Measurements from ENCODE around the gene FARP1.

FARP1 gene

DNA sequence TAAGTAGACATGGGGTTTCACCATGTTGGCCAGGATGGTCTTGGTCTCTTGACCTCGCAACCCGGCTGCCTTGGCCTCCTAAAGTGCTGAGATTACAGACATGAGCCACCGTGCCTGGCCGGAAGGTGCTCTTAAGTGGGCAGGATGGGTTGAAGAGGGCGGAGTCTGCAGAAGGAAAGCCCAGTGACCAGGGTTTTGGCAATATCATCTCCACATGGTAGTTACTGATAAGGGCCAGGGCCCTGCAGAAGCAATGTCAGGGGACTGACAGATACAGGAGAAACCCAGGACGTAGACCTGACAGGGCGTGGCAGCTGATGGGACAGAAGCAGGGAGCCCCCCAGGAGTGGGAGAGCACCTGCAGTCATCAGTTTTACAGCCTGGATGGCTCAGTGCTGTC lies 79.9 kb downstream of the FARP1 start:
- no peaks in the 10 kb centered on the region for H3K27me3 ChIP-seq (ENCODE audit: insufficient read depth, low read length)
- H2BK12ac ChIP-seq (ENCODE audit: low read length) = no peak overlapping the region
- H2AK5ac ChIP-seq (ENCODE audit: low read length) = no peak overlapping the region
- H2BK5ac ChIP-seq (ENCODE audit: low read depth, low read length, poor library complexity) = no peak overlapping the region
- no peak overlapping the region for H3K4me2 ChIP-seq (ENCODE audit: low read length)
- no CpG with 5 or more reads among the region's 7 CpGs for WGBS (ENCODE audit: extremely low coverage, insufficient coverage, insufficient read length)
- peaks cover 1 to 6% of the 10 kb centered on the region in 2 experiments for H3K4me1 ChIP-seq (ENCODE audit: control insufficient read depth in 1 of 2, insufficient read depth in 2 of 2, low read length in 2 of 2)
- H4K91ac ChIP-seq (ENCODE audit: low read depth, low read length) = no peak overlapping the region
- H3K14ac ChIP-seq (ENCODE audit: low read length) = no peak overlapping the region
- H3K36me3 ChIP-seq (ENCODE audit: control insufficient read depth in 1 of 2, insufficient read depth in 2 of 2, low read length in 2 of 2) = peaks cover 2% of the 10 kb centered on the region in 2 experiments
- no peak overlapping the region for H3K4me3 ChIP-seq (ENCODE audit: low read depth, low read length)
- H4K8ac ChIP-seq (ENCODE audit: low read depth, low read length) = no peak overlapping the region
- no peak overlapping the region for H2BK120ac ChIP-seq (ENCODE audit: insufficient read depth, low read length, poor library complexity)
- H2AFZ ChIP-seq (ENCODE audit: insufficient read depth, low read length, poor library complexity) = no peak overlapping the region
- H3K9ac ChIP-seq (ENCODE audit: low read length) = no peak overlapping the region
- no peaks in the 10 kb centered on the region for H3K9me3 ChIP-seq (ENCODE audit: insufficient read depth, low read depth, low read length)
- H3K18ac ChIP-seq (ENCODE audit: low read length) = peak overlapping the region; percentile 17
- no peak for DNase-seq
- no peaks in the 10 kb centered on the region for H3K79me2 ChIP-seq (ENCODE audit: control insufficient read depth, insufficient read depth, low read length, poor library complexity)
- no peak overlapping the region for H3K27ac ChIP-seq (ENCODE audit: low read depth, low read length)
- peaks cover 2% of the 10 kb centered on the region for H3K79me1 ChIP-seq (ENCODE audit: low read length)
- no peak overlapping the region for H4K12ac ChIP-seq (ENCODE audit: low read depth, low read length)
- no peak overlapping the region for H3K4ac ChIP-seq (ENCODE audit: low read depth, low read length)
- no peak overlapping the region for H3K23ac ChIP-seq (ENCODE audit: low read length)

DNA sequence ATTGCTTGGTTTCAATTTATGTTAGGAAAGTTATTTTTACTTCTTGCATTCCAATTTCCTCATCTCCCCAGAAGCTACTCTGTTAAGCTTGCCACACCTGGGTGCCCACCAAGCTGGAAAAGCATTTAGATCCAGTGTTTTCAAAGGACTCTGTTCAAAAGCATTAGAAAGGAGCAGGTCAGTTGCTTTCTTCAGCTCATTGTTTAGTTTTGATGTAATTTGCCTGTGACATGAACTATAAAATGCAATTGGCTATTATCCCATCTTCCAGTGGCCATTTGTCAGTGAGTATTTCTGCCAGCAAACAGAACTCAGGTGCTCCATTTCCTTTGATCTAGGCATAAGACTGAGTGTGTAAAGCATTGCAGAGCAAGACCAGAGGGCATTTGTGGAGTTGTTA lies 80.8 kb downstream of the FARP1 start:
- H2BK120ac ChIP-seq (ENCODE audit: insufficient read depth, low read length, poor library complexity) = no peak overlapping the region
- H3K27ac ChIP-seq (ENCODE audit: low read depth, low read length) = no peak overlapping the region
- no peaks in the 10 kb centered on the region for H3K27me3 ChIP-seq (ENCODE audit: insufficient read depth, low read length)
- H3K36me3 ChIP-seq (ENCODE audit: control insufficient read depth in 1 of 2, insufficient read depth in 2 of 2, low read length in 2 of 2) = peaks cover 2% of the 10 kb centered on the region in 2 experiments
- DNase-seq = no peak
- no peaks in the 10 kb centered on the region for H3K9me3 ChIP-seq (ENCODE audit: insufficient read depth, low read depth, low read length)
- H3K14ac ChIP-seq (ENCODE audit: low read length) = no peak overlapping the region
- no peaks in the 10 kb centered on the region for H3K79me2 ChIP-seq (ENCODE audit: control insufficient read depth, insufficient read depth, low read length, poor library complexity)
- H2AFZ ChIP-seq (ENCODE audit: insufficient read depth, low read length, poor library complexity) = no peak overlapping the region
- peaks cover 1 to 6% of the 10 kb centered on the region in 2 experiments for H3K4me1 ChIP-seq (ENCODE audit: control insufficient read depth in 1 of 2, insufficient read depth in 2 of 2, low read length in 2 of 2)
- H3K4ac ChIP-seq (ENCODE audit: low read depth, low read length) = no peak overlapping the region
- H3K9ac ChIP-seq (ENCODE audit: low read length) = no peak overlapping the region
- H3K79me1 ChIP-seq (ENCODE audit: low read length) = peaks cover 2% of the 10 kb centered on the region
- no peak overlapping the region for H3K4me3 ChIP-seq (ENCODE audit: low read depth, low read length)
- H4K8ac ChIP-seq (ENCODE audit: low read depth, low read length) = no peak overlapping the region
- H3K4me2 ChIP-seq (ENCODE audit: low read length) = no peak overlapping the region
- no peak overlapping the region for H3K18ac ChIP-seq (ENCODE audit: low read length)
- no peak overlapping the region for H4K12ac ChIP-seq (ENCODE audit: low read depth, low read length)
- no peak overlapping the region for H2BK5ac ChIP-seq (ENCODE audit: low read depth, low read length, poor library complexity)
- no peak overlapping the region for H4K91ac ChIP-seq (ENCODE audit: low read depth, low read length)
- H2BK12ac ChIP-seq (ENCODE audit: low read length) = no peak overlapping the region
- no peak overlapping the region for H3K23ac ChIP-seq (ENCODE audit: low read length)
- H2AK5ac ChIP-seq (ENCODE audit: low read length) = no peak overlapping the region

DNA sequence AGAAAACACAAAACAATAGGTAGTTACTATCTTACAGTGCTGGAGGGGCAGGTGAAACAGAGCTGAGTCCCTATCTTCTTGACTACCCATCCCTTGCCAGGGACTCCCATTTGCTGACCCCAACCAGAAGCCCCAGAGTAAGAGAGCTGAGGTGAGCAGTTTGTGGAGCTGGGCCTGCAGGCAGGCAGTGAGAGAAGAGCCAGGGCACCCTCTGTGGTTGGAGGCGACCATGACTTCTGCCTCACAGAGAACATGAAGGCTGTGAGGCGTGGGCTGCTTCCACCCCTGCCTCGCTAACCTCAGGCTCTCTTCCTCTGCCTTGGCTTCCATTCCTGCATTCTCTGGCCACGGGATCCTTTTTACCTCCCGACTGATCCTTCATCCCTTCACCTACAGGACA lies 81.7 kb downstream of the FARP1 start:
- no CpG with 5 or more reads among the region's 5 CpGs for WGBS (ENCODE audit: extremely low coverage, insufficient coverage, insufficient read length)
- H3K9ac ChIP-seq (ENCODE audit: low read length) = no peak overlapping the region
- no peak overlapping the region for H3K23ac ChIP-seq (ENCODE audit: low read length)
- H4K91ac ChIP-seq (ENCODE audit: low read depth, low read length) = no peak overlapping the region
- H4K12ac ChIP-seq (ENCODE audit: low read depth, low read length) = no peak overlapping the region
- no peaks in the 10 kb centered on the region for H3K79me2 ChIP-seq (ENCODE audit: control insufficient read depth, insufficient read depth, low read length, poor library complexity)
- no peak overlapping the region for H2AFZ ChIP-seq (ENCODE audit: insufficient read depth, low read length, poor library complexity)
- no peak overlapping the region for H3K18ac ChIP-seq (ENCODE audit: low read length)
- no peaks in the 10 kb centered on the region for H3K27me3 ChIP-seq (ENCODE audit: insufficient read depth, low read length)
- peaks cover 1 to 6% of the 10 kb centered on the region in 2 experiments for H3K4me1 ChIP-seq (ENCODE audit: control insufficient read depth in 1 of 2, insufficient read depth in 2 of 2, low read length in 2 of 2)
- no peak overlapping the region for H3K27ac ChIP-seq (ENCODE audit: low read depth, low read length)
- H3K79me1 ChIP-seq (ENCODE audit: low read length) = peaks cover 2% of the 10 kb centered on the region
- H2BK12ac ChIP-seq (ENCODE audit: low read length) = no peak overlapping the region
- DNase-seq = no peak
- H2AK5ac ChIP-seq (ENCODE audit: low read length) = no peak overlapping the region
- peaks cover 2% of the 10 kb centered on the region in 2 experiments for H3K36me3 ChIP-seq (ENCODE audit: control insufficient read depth in 1 of 2, insufficient read depth in 2 of 2, low read length in 2 of 2)
- H3K14ac ChIP-seq (ENCODE audit: low read length) = no peak overlapping the region
- no peak overlapping the region for H3K4me3 ChIP-seq (ENCODE audit: low read depth, low read length)
- H2BK120ac ChIP-seq (ENCODE audit: insufficient read depth, low read length, poor library complexity) = no peak overlapping the region
- H3K9me3 ChIP-seq (ENCODE audit: insufficient read depth, low read depth, low read length) = no peaks in the 10 kb centered on the region
- H3K4me2 ChIP-seq (ENCODE audit: low read length) = no peak overlapping the region
- H4K8ac ChIP-seq (ENCODE audit: low read depth, low read length) = no peak overlapping the region
- no peak overlapping the region for H2BK5ac ChIP-seq (ENCODE audit: low read depth, low read length, poor library complexity)
- no peak overlapping the region for H3K4ac ChIP-seq (ENCODE audit: low read depth, low read length)

DNA sequence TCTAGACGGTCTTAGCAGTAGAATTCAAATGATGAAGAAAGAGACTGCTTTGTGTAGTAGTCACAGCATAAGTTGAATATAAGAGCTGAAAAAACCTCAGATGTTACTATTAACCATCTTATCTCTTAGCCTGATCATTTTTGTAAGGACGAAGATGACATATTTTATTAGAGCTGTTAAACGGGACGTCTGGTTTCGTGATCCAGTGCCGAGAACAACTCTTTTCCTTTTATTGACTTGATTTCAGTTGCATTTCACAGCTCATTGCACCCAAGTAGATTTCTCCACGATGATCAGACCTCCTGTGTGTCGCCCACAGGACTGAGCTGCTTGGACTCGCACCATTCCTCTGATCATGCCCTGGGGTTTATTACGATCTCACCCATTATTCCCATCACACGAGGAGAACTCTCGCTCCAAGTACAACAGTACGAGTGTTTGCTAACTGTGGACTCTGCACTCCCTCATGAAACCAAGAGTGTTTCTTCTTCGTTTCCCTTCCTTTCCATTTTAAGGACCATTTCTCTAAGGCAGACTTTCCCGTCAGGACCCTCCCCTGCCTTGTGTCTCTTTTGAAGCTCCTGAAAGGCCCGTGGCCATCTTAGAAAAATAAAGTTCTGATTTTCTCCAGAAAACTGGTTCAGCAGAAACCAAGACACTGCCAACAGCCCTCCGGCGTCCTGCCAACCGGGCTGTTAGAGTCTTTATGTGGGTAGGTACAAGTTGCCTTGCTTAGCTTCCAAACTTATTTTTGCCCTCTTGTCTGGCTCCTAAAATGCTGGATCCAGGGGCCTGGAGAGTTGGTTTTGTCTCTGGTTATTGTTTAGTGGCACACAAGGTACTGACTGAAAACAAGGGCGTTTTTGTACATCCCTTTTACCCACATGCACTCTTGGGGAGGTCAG lies 82.4 kb downstream of the FARP1 start:
- peaks cover 2% of the 10 kb centered on the region in 2 experiments for H3K36me3 ChIP-seq (ENCODE audit: control insufficient read depth in 1 of 2, insufficient read depth in 2 of 2, low read length in 2 of 2)
- H4K8ac ChIP-seq (ENCODE audit: low read depth, low read length) = no peak overlapping the region
- H2BK5ac ChIP-seq (ENCODE audit: low read depth, low read length, poor library complexity) = no peak overlapping the region
- no peak overlapping the region for H3K18ac ChIP-seq (ENCODE audit: low read length)
- H3K14ac ChIP-seq (ENCODE audit: low read length) = no peak overlapping the region
- H2BK120ac ChIP-seq (ENCODE audit: insufficient read depth, low read length, poor library complexity) = no peak overlapping the region
- no peak overlapping the region for H3K4ac ChIP-seq (ENCODE audit: low read depth, low read length)
- no peaks in the 10 kb centered on the region for H3K27me3 ChIP-seq (ENCODE audit: insufficient read depth, low read length)
- H3K9me3 ChIP-seq (ENCODE audit: insufficient read depth, low read depth, low read length) = no peaks in the 10 kb centered on the region
- H3K79me2 ChIP-seq (ENCODE audit: control insufficient read depth, insufficient read depth, low read length, poor library complexity) = no peaks in the 10 kb centered on the region
- peaks cover 2% of the 10 kb centered on the region for H3K79me1 ChIP-seq (ENCODE audit: low read length)
- no peak overlapping the region for H2BK12ac ChIP-seq (ENCODE audit: low read length)
- no peak overlapping the region for H4K12ac ChIP-seq (ENCODE audit: low read depth, low read length)
- no peak overlapping the region for H3K27ac ChIP-seq (ENCODE audit: low read depth, low read length)
- no peak overlapping the region for H4K91ac ChIP-seq (ENCODE audit: low read depth, low read length)
- no peak overlapping the region for H3K4me3 ChIP-seq (ENCODE audit: low read depth, low read length)
- no peak overlapping the region for H2AFZ ChIP-seq (ENCODE audit: insufficient read depth, low read length, poor library complexity)
- peak in 1 of 2 donors; percentile 63 for DNase-seq
- WGBS (ENCODE audit: extremely low coverage, insufficient coverage, insufficient read length) = no CpG with 5 or more reads among the region's 20 CpGs
- H3K23ac ChIP-seq (ENCODE audit: low read length) = no peak overlapping the region
- no peak overlapping the region for H3K4me2 ChIP-seq (ENCODE audit: low read length)
- H3K9ac ChIP-seq (ENCODE audit: low read length) = no peak overlapping the region
- no peak overlapping the region for H2AK5ac ChIP-seq (ENCODE audit: low read length)
- peaks cover 1 to 6% of the 10 kb centered on the region in 2 experiments for H3K4me1 ChIP-seq (ENCODE audit: control insufficient read depth in 1 of 2, insufficient read depth in 2 of 2, low read length in 2 of 2)

All from trophoblast cell (in vitro differentiated cells and primary cell).